Measurements from ENCODE around the gene CABYR. TPM values are rescaled to one million over a fixed set of nuclear protein-coding genes. Genes with fewer than 3 reads are reported as not detected.

Gene CABYR
- total and polyA plus RNA-seq, 2 of the 8 experiments (the other 6 are each of a cell fraction or from before 2014, with no cell fraction given) = 14.5 to 18.8 TPM

DNA sequence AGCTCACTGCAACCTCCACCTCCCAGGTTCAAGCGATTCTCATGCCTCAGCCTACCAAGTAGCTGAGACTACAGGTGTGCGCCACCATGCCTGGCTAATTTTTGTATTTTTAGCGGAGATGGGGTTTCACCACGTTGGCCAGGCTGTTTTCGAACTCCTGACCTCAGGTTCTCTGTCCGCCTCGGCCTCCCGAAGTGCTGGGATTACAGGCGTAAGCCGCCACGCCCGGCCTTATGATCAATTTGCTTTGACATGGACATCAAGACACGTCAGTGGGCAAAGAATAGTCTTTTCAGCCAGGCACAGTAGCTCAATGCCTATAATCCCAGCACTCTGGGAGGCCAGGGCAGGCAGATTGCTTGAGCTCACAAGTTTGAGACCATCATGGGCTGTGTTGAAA is 48.0 kb upstream of the CABYR start:
- Histone ChIP-seq H3K79me2 (ENCODE audit: control insufficient read depth in 1 of 2, insufficient read depth in 2 of 2, low read length in 2 of 2) (no peaks in the 10 kb centered on the region), H4K8ac (ENCODE audit: extremely low read depth, insufficient read depth, low read length) (no peak overlapping the region), H3K23ac (ENCODE audit: insufficient read length) (no peak overlapping the region), H3K4me3 (ENCODE audit: extremely low read depth in 1 of 4, insufficient read depth in 2 of 4, low read depth in 3 of 4, low read length in 4 of 4) (no peak overlapping the region), H4K20me1 (replicated peaks in 1 of 2; ENCODE audit: control insufficient read depth in 1 of 2, insufficient read depth in 2 of 2, low read length in 2 of 2) (peaks cover 0 to 4% of the 10 kb centered on the region in 2 experiments), H3K27ac (ENCODE audit: low read depth, low read length) (no peak overlapping the region), H3K4me2 (ENCODE audit: insufficient read depth in 1 of 2, low read depth in 2 of 2, low read length in 2 of 2) (no peak overlapping the region), H3K14ac (ENCODE audit: insufficient read length) (no peak overlapping the region), H3K79me1 (ENCODE audit: low read depth, low read length) (0 out of 2 replicates have a peak, but pooled peaks cover 3% of the 10 kb centered on the region), H2BK5ac (ENCODE audit: low read depth, low read length) (no peak overlapping the region), H2BK12ac (ENCODE audit: low read depth, low read length) (no peak overlapping the region), H3K9me3 (ENCODE audit: insufficient read depth in 2 of 2, low read depth in 1 of 2, low read length in 1 of 2) (no peaks in the 10 kb centered on the region), H3K36me3 (ENCODE audit: control insufficient read depth in 2 of 4, insufficient read depth in 4 of 4, low read length in 3 of 4) (0 out of 8 replicates have a peak, but pooled peaks cover 0 to 4% (median 0%) of the 10 kb centered on the region in 4 experiments), H3K4ac (replicated peaks; ENCODE audit: insufficient read length, low read depth, low read length) (no peak overlapping the region), H2AK5ac (ENCODE audit: low read depth, low read length) (no peak overlapping the region), H4K91ac (replicated peaks; ENCODE audit: insufficient read length, low read length) (no peak overlapping the region), H2BK15ac (ENCODE audit: low read length) (no peak overlapping the region), H3K56ac (replicated peaks; ENCODE audit: insufficient read length, low read depth, low read length) (no peak overlapping the region), H3K23me2 (ENCODE audit: low read depth, low read length) (no peaks in the 10 kb centered on the region), H3K18ac (ENCODE audit: extremely low read depth, low read length) (no peak overlapping the region), H2BK20ac (ENCODE audit: low read length) (no peak overlapping the region), H3K4me1 (replicated peaks in 1 of 4; ENCODE audit: control insufficient read depth in 3 of 4, insufficient read depth in 4 of 4, low read length in 3 of 4) (no peaks in the 10 kb centered on the region), H2BK120ac (replicated peaks; ENCODE audit: low read depth, low read length) (no peak overlapping the region), H3K9ac (replicated peaks in 1 of 4; ENCODE audit: extremely low read depth in 1 of 4, low read depth in 3 of 4, low read length in 3 of 4) (no peak overlapping the region), H3K27me3 (replicated peaks in 1 of 4; ENCODE audit: control insufficient read depth in 3 of 4, extremely low read depth in 1 of 4, insufficient read depth in 3 of 4, low read length in 3 of 4) (no peaks in the 10 kb centered on the region), H4K5ac (ENCODE audit: insufficient read length, low read depth, low read length) (no peak overlapping the region), H2AFZ (ENCODE audit: low read length) (no peak overlapping the region)
- DNase-seq (ENCODE audit: low read depth in 1 of 2, low spot score in 2 of 2) (no peak), FAIRE-seq (no peak)
- TF ChIP-seq TAF7 (optimal IDR thresholded peaks at IDR 0.05; ENCODE audit: borderline replicate concordance, low read depth, low read length) (no peak), SIN3A (conservative IDR thresholded peaks at IDR 0.05 in 1 of 2, IDR thresholded peaks at IDR 0.05 in 1 of 2; ENCODE audit: low read depth in 1 of 2, low read length in 2 of 2) (no peak), HDAC2 (IDR thresholded peaks at IDR 0.05; ENCODE audit: borderline replicate concordance in 1 of 2, low read depth in 2 of 2, low read length in 2 of 2) (no peak), EGR1 (IDR thresholded peaks at IDR 0.05; ENCODE audit: borderline replicate concordance, low read depth, low read length) (no peak), KDM5A (IDR thresholded peaks at IDR 0.05; ENCODE audit: low read length) (no peak), PHF8 (conservative IDR thresholded peaks at IDR 0.05; ENCODE audit: low read depth, low read length) (no peak), NANOG (IDR thresholded peaks at IDR 0.05; ENCODE audit: insufficient read depth, low read depth, low read length, poor library complexity, severe bottlenecking) (no peak), CREB1 (IDR thresholded peaks at IDR 0.05) (no peak), BACH1 (IDR thresholded peaks at IDR 0.05; ENCODE audit: low read length) (no peak), ASH2L (IDR thresholded peaks at IDR 0.05; ENCODE audit: low read length) (no peak), POLR2A (IDR thresholded peaks at IDR 0.05; ENCODE audit: control extremely low read depth in 1 of 2, low read depth in 2 of 2, low read length in 2 of 2) (no peak), RXRA (IDR thresholded peaks at IDR 0.05; ENCODE audit: insufficient read depth, low read depth, low read length) (no peak), EZH2 (IDR thresholded peaks at IDR 0.05; ENCODE audit: low read depth, low read length, severe bottlenecking) (no peak), FOSL1 (IDR thresholded peaks at IDR 0.05; ENCODE audit: insufficient read depth, low read depth, low read length) (no peak), SUZ12 (IDR thresholded peaks at IDR 0.05; ENCODE audit: low read length) (no peak)
- ChIA-PET CTCF (ENCODE audit: partially characterized antibody) (no interaction called here), POLR2A (ENCODE audit: partially characterized antibody) (interaction anchor here (1.2 kb wide), 1 partner anchor 9 kb away, joined by 4 read pairs; no protein-coding TSS in a partner anchor)
- WGBS, 2 experiments (ENCODE audit: extremely low coverage in 1 of 2, insufficient coverage in 1 of 2, insufficient read length in 1 of 2, insufficient replicate concordance in 2 of 2, low coverage in 1 of 2, low lambda C conversion rate in 2 of 2, missing lambda C conversion rate in 1 of 2) = 95% methylated on average over 13 of the region's 13 CpGs; no CpG with 5 or more reads in 1 of the 2 experiments

All from H1 (cell line).